HG03066 (cell line): ENCODE data around the gene SNAPC1.

ENCODE experiments used
- ATAC-seq: cut with Tn5 transposase; IDR thresholded peaks from one replicate; pipeline ENCODE4 v1.9.1; 2021; ENCODE audit warnings: low read depth; ENCODE audit not compliant: unreplicated experiment

SNAPC1 gene

DNA sequence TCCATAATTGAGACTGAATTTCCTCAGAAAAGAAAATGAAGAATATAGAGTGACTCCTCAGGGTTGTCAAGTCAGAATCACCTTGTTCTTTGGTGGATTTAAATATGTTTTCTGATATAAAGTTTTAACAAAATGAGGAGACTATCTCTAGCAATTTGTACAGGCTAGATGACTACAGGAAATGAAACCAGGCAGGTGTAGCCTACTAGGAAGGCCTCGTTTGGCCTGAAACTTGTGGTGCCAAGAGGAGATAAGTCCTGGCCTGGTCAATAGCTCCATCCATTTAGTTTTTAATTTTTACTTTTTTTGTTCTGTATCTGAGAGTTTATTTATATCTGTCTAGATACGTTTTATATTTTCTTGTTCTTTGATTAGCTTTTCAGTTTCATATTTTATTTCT, 41.5 kb downstream of the SNAPC1 start:
- no peak for ATAC-seq

DNA sequence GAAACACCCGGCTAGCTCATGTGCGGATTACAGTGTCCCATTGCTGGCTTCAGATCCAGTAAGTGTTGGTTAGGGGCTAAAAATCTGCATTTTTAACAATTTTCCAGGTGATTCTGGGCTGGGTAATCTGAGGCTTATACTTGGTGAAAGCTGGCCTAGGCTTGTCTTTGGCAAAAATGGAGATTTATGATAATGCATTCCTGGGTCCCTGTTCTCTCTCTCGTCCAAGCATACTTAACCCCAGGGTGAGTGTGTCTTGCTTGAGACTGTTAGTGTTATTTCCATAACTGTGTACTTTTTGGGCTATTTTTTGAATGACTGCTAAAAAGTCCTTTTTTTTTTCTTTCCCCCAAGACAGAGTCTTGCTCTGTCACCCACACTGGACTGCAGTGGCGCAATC, 43.2 kb downstream of the SNAPC1 start:
- ATAC-seq = no peak

DNA sequence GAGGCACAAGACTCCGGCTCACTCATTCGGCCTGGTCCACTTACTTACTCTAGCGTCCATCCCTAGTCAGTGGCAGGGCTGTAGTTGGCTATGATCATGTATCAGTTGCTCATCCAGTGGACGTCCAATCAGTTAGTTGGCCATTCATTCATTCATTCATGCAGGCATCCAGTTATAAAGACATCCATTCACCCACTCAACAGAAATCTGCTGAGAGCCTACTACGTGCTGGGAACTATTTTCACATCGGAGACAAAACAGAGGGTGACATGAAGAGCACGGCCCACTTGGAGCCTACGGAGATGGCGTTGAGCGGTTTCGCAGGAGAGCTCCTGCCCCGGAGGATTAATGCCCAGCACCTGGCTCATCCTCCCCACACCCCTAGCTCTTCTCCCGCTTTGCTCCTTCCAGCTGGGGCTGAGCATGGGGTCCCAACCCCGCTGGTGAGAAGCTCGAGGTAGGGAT, 49.7 kb downstream of the SNAPC1 start:
- no peak for ATAC-seq

GRCh38 chr14:61812347-61813095, 50.3 kb downstream of the SNAPC1 start, which contains the start of gene SYT16:
Gene SYT16 (plus strand): TSS chr14:61812703.
- ATAC-seq = no peak

DNA sequence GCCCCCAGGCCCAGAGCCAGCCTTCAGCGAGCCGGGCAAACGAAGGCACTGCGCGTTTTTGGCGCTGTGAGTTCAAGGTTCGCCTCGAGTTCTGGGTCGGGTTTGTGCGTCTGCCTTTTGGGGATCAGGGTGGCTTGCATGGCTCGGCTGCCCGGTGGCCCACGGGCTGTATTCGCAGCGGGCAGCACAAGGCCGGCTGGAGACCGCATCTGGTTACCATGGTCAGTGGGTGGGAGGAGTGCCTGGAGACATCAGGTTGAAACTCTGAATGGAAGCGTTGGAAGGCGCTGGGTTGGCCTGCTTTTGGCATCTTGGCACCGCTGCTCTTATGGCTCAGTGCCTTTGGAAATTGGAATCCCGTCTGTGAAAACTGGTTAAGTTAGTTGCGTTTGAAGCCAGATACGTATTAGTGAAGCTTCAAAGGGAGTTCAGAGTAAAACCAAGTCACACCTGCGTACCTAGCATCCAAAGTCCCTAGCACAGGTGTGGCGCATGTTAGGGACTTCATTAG, 50.9 kb downstream of the SNAPC1 start:
- ATAC-seq = no peak

GRCh38 chr14:61822458-61822857, 60.2 kb downstream of the SNAPC1 start:
- no peak for ATAC-seq

DNA sequence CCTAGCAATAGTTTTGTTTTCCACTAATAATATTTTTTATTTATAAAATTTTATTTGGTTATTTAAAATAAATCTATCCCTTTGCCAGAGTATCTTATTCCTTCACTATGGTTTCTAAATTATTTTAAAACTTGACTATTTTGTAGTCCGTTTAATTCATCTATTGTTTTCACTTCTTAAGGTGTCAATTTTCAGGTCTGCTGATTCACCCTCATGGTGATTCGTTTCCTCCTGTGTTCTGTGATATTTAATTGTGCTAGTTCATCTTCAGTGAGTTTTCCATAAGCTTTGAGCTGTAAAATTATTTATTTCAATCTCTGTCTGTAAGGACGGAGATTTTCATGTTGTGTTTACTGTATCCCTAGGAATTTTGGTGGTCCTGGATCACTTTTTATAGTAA, 70.6 kb downstream of the SNAPC1 start:
- no peak for ATAC-seq

- ATAC-seq = no peak
Measured at GRCh38 chr14:61836184-61836583, 74.0 kb downstream of the SNAPC1 start.

- ATAC-seq = no peak
Measured at GRCh38 chr14:61836807-61837206, 74.6 kb downstream of the SNAPC1 start.

GRCh38 chr14:61837336-61838229, 75.4 kb downstream of the SNAPC1 start:
- ATAC-seq = peak; percentile 87

GRCh38 chr14:61838661-61839245, 76.5 kb downstream of the SNAPC1 start:
- no peak for ATAC-seq

DNA sequence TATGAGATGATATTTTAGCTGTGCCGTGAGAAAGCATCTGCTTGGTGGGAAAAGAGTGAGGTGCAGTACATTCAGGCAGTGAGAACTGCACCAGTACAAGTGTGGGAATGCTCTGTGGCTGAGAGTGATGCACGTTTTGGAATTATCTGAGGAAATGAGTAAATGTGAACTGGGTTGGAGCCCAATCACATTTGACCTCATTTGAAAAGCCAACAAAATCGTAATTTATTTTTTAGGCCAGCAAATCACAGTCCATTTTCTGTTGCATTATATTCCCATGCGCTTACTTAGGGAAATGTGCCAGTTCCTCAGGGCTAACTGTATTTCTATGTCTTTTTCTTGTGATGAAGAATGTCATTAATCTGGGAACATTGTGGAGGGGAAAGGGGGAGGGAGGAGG, 77.3 kb downstream of the SNAPC1 start:
- no peak for ATAC-seq

DNA sequence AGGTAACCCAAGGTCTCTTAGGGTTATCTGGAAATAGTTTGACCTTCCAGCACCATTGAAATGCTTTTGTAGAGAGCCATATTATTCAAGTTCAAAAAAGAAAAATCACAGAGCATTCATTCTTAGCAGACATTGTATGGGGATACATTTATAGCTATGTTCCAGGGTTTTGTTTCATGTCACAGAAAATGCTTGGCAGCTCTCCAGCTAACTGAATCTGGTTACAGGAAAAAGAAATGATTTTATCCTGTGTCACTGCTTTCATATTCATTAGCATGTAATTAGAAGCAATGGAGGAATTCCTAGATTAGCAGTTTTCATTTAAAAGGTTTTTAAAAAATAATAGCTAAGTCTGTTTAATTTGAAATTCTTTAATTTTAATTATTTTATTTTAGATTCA, 78.9 kb downstream of the SNAPC1 start:
- ATAC-seq = no peak
